ENCODE results near the gene BHLHA15.

The BHLHA15 gene

DNA sequence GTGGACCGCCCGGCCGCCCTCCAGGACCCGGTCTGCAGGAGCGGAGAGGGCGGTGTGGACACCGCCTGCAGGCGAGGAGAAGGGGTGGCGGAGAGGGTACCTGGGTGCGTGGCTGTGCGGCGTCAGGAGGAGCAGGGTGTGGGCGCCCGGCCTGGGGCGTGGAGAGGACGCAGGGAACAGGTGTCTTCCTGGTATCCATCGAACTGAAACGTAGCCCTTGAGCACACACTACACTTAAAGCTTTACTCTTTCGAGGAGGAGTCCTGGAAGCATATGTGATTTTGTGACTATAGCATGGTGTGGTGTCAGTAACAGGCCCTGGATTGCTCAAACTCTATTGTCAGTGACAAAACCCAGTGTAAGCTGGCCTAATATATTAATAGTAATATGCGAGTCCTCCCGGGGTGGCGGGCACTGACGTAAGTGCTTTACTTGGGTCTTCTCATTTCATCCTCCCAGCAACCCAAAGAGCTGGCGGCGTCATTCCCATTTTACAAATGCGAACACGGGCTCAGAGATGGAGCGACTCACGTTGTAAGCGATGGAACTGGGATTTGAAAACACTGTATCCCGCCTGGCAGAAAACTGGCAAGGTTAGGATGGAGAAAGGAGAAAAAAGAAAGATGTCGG, 41.3 kb downstream of the BHLHA15 start:
- no peak for DNase-seq (ENCODE audit: low spot score)
- TF ChIP-seq, protein P1, sequence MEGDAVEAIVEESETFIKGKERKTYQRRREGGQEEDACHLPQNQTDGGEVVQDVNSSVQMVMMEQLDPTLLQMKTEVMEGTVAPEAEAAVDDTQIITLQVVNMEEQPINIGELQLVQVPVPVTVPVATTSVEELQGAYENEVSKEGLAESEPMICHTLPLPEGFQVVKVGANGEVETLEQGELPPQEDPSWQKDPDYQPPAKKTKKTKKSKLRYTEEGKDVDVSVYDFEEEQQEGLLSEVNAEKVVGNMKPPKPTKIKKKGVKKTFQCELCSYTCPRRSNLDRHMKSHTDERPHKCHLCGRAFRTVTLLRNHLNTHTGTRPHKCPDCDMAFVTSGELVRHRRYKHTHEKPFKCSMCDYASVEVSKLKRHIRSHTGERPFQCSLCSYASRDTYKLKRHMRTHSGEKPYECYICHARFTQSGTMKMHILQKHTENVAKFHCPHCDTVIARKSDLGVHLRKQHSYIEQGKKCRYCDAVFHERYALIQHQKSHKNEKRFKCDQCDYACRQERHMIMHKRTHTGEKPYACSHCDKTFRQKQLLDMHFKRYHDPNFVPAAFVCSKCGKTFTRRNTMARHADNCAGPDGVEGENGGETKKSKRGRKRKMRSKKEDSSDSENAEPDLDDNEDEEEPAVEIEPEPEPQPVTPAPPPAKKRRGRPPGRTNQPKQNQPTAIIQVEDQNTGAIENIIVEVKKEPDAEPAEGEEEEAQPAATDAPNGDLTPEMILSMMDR (IDR thresholded peaks at IDR 0.05; ENCODE audit: extremely low read depth, missing control alignments) = no peak

DNA sequence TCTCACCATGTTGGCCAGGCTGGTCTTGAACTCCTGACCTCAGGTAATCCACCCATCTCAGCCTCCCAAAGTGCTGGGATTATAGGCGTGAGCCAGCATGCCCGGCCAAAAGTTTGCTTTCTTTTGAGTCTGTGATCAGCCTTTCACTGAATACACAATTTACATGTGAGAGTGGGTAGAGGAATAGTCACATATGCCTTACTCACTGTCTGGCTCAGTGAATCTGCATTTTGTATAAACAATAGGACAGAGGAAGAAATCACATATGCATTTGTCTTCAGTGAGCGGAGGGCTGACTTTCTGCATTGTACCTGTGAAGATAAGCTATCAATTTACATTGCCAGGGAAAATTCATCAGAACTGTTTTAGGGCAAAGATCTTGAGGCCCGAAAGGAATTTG, 43.3 kb downstream of the BHLHA15 start:
- TF ChIP-seq, protein P1 (IDR thresholded peaks at IDR 0.05; ENCODE audit: extremely low read depth, missing control alignments) = no peak
- DNase-seq (ENCODE audit: low spot score) = no peak

DNA sequence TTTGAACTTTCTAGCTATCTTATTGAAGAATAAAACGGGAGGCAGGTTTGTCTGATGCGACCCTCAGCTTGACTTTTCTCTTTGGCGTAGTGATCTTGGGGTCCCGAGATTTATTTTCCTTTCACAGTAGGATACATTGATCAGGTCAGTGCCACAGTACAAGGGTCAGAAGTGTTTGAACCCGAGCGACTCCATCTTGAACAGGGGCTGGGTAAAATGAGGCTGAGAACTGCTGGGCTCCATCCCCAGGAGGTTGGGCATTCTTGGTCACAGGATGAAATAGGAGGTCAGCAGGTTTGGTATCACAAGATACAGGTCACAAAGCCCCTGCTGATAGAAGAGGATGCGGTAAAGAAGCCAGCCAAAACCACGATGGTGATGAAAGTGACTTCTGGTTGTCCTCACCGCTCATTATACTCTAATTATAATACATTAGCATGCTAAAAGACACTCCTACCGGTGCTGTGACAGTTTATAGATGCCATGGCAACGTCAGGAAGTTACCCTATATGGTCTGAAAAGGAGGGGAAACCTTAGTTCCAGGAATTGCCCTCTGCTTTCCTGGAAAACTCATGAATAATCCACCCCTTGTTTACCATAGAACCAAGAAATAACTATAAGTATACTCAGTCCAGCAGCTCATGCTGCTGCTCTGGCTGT, 43.8 kb downstream of the BHLHA15 start:
- TF ChIP-seq, protein P1 (IDR thresholded peaks at IDR 0.05; ENCODE audit: extremely low read depth, missing control alignments) = no peak
- DNase-seq (ENCODE audit: low spot score) = no peak

DNA sequence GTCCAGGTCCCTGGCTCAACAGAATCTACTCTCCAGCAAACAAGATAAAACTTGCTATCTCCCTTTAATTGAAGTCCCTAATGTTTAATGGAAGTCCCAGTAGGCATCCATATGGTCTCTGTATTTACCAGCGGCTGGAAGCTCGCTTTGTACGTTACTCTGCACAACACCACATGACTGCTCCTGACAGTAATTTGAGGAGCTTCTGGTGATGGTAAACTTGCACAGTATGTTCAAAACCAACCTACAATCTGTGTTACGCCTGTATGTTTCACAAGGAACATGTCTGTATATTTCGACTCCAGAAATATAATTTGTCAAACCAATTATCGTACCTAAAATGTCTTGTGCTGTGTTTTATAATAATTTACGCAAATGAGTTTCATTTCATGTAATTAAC, 45.2 kb downstream of the BHLHA15 start:
- TF ChIP-seq, protein P1 (IDR thresholded peaks at IDR 0.05; ENCODE audit: extremely low read depth, missing control alignments) = no peak
- DNase-seq (ENCODE audit: low spot score) = no peak

DNA sequence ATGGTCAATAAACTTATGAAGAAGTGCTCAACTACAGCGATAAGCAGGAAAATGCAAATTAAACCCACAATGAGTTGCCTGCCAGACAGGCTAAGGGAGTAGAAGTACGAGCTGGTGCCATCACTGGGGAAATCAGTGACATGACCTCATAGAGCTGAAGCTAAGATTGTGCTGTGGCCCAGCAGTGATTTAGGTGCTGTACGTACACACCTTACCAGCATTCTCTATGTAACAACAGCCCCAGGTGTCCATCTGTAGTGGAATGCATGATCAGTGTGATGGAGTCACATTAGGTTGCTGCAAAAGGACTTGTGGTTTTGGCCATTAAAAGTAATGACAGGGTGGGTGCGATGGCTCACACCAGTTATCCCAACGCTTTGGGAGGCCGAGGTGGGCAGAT, 46.5 kb downstream of the BHLHA15 start:
- DNase-seq (ENCODE audit: low spot score) = no peak
- TF ChIP-seq, protein P1 (IDR thresholded peaks at IDR 0.05; ENCODE audit: extremely low read depth, missing control alignments) = no peak
